Peyer's patch (tissue), 4 donors: ENCODE measurements around the gene FAM184B. TPM values are rescaled to one million over a fixed set of nuclear protein-coding genes. Genes with fewer than 3 reads are reported as not detected.

ENCODE experiments used
- DNase-seq, 3 donors: peaks; one replicate each; pipeline ENCODE4 v3.0.0-alpha.2; 2017 to 2019
- H3K27ac ChIP-seq, 4 donors: fragments of 200-600 bp; sonication (generic); one replicate each; pipeline ENCODE4 v1.5.1; 2016 to 2019
- H3K27me3 ChIP-seq, 2 donors: fragments of 200-600 bp; sonication (generic); one replicate each; pipeline ENCODE4 v1.5.1; 2019
- H3K36me3 ChIP-seq, 3 donors: fragments of 200-600 bp; sonication (generic); one replicate each; pipeline ENCODE4 v1.5.1; 2016 to 2019
- H3K4me1 ChIP-seq, 4 donors: fragments of 200-600 bp; sonication (generic); one replicate each; pipeline ENCODE4 v1.5.1; 2016 to 2019
- H3K4me3 ChIP-seq, 4 donors: fragments of 200-600 bp; sonication (generic); 1 replicate in 3 of 4; 2 replicates in 1 of 4; pipeline ENCODE4 v1.5.1; 2016 to 2019; ENCODE audit warnings: mild to moderate bottlenecking in 1 of 4
- H3K9me3 ChIP-seq, 4 donors: fragments of 200-600 bp; sonication (generic); one replicate each; pipeline ENCODE4 v1.5.1; 2016 to 2019; ENCODE audit warnings: mild to moderate bottlenecking in 1 of 4
- POLR2A ChIP-seq, 2 donors: fragments of 450-650 bp; IDR thresholded peaks; one replicate each; pipeline ENCODE4 v1.5.1; 2017; ENCODE audit warnings: antibody characterized with exemption in 2 of 2, mild to moderate bottlenecking in 2 of 2, moderate library complexity in 2 of 2
- total RNA-seq, 4 donors: library from RNA; depleted of rRNA; stranded (reverse); fragments of >200 nt; gene quantifications; one replicate each; pipeline ENCODE4 v1.1.0, GENCODE V29; 2016
- TF ChIP-seq, protein P1 (sequence below), 6 experiments: fragments of 450-650 bp in 4 of 6; fragments of 200-600 bp in 2 of 6; sonication (generic) in 1 of 6; IDR thresholded peaks; one replicate each; pipeline ENCODE4 v1.5.1; 2017 to 2019; ENCODE audit warnings: antibody characterized with exemption in 6 of 6, mild to moderate bottlenecking in 3 of 6, moderate library complexity in 1 of 6

FAM184B gene
- total RNA-seq, 4 donors from 2014 or later: not detected

DNA sequence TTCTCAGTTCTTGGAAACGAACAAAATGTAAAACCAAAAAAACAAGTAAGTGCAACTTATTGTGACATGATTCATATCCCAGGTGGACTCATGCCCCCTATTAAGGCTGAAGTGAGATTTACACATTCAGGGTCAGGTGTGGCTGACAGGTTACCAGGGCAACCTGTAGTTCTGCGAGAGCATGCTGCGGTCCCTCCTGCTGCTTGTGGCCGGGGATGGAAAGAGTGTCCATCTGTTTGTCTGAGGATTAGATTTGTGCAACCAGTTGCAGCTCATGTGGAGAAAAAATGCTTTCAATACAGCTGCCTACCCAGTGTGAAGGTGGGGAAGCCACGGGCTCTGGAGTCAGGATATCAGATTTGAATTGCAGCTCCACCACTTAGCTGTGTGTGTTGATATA lies 78.8 kb downstream of the FAM184B start:
- Histone ChIP-seq H3K4me1 (no peaks in the 10 kb centered on the region), H3K9me3 (no peaks in the 10 kb centered on the region), H3K4me3 (no peak overlapping the region), H3K36me3 (no peaks in the 10 kb centered on the region), H3K27ac (no peak overlapping the region), H3K27me3 (no peaks in the 10 kb centered on the region)
- TF ChIP-seq, protein P1, sequence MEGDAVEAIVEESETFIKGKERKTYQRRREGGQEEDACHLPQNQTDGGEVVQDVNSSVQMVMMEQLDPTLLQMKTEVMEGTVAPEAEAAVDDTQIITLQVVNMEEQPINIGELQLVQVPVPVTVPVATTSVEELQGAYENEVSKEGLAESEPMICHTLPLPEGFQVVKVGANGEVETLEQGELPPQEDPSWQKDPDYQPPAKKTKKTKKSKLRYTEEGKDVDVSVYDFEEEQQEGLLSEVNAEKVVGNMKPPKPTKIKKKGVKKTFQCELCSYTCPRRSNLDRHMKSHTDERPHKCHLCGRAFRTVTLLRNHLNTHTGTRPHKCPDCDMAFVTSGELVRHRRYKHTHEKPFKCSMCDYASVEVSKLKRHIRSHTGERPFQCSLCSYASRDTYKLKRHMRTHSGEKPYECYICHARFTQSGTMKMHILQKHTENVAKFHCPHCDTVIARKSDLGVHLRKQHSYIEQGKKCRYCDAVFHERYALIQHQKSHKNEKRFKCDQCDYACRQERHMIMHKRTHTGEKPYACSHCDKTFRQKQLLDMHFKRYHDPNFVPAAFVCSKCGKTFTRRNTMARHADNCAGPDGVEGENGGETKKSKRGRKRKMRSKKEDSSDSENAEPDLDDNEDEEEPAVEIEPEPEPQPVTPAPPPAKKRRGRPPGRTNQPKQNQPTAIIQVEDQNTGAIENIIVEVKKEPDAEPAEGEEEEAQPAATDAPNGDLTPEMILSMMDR (IDR thresholded peaks at IDR 0.05): no peak
- no peak for TF ChIP-seq POLR2A (IDR thresholded peaks at IDR 0.05)
- DNase-seq: no peak

DNA sequence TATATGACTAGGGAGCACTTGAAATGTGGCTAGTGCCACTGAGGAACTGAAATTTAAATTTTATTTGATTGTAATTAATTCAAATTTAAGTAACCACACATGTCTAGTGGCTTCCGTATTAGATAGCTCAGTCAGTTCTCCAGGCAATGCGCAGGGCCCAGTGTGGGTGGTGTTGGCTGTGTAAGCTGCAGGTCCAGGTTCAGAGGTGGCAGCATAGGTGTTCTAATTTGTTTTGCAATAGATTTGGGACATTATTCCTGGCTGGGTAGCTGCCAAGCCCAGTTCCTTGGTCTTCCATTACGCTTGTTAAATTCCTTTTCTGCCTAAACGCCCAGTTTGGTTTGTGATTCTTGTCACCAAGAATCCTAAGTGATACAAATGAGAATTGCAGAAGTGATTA lies 79.5 kb downstream of the FAM184B start:
- no peaks in the 10 kb centered on the region for H3K4me1 ChIP-seq
- H3K9me3 ChIP-seq: no peaks in the 10 kb centered on the region
- no peaks in the 10 kb centered on the region for H3K36me3 ChIP-seq
- TF ChIP-seq POLR2A (IDR thresholded peaks at IDR 0.05): no peak
- TF ChIP-seq, protein P1 (IDR thresholded peaks at IDR 0.05): no peak
- H3K27ac ChIP-seq: no peak overlapping the region
- no peak for DNase-seq
- H3K27me3 ChIP-seq: no peaks in the 10 kb centered on the region
- H3K4me3 ChIP-seq: no peak overlapping the region

DNA sequence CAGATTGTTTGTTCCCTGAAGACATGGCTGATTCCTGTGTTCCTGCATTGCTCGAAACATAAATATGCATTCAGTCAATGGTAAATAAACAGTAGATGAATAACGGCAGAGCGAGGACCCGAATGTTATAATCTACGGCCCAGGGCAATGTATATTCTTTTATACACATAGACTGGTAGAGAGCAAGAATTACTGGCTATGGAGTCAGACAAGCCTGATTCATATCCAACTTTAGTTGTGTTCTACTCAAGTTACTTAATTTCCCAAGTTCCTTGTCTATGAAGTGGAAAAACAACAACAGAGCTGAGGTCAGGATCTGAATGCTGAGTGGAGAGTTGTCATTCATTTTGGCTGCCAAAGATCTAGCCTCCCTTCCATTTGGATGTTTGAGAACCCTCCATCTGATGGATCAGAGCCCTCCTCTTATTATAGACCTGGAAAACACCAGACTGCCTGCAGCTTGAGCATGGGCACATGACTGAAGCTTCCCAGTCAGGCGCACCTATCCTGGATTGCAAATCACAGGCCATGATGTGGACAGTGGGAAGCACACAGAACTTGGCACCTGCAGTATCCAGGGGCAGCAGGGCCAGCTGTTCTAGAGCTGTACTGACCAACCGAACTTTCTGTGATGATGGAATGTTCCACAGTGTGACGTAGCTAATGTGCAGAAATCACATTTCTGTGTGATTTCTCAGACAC lies 80.1 kb downstream of the FAM184B start:
- Histone ChIP-seq H3K4me1 (no peaks in the 10 kb centered on the region), H3K27me3 (no peaks in the 10 kb centered on the region), H3K4me3 (no peak overlapping the region), H3K36me3 (no peaks in the 10 kb centered on the region), H3K27ac (no peak overlapping the region), H3K9me3 (no peaks in the 10 kb centered on the region)
- TF ChIP-seq POLR2A (IDR thresholded peaks at IDR 0.05): no peak
- TF ChIP-seq, protein P1 (IDR thresholded peaks at IDR 0.05): no peak
- DNase-seq: no peak

DNA sequence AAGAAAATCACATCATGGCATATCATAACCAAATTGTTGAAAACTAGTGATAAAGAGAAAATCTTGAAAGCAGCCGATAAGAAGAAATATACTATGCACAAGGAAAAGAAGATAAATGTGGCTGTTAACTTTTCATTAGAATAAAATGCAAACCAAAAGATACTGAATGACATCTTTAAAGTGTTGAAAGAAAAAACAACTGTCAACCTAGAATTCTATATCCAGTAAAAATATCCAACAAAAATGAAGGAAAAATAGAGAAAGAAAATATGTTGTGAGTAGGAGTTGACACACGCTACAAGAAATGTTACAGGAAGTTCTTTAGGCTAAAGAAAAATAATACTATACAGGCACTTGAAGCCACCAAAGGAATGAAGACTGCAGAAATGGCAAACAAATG lies 82.0 kb downstream of the FAM184B start:
- Histone ChIP-seq H3K4me1 (no peaks in the 10 kb centered on the region), H3K9me3 (no peaks in the 10 kb centered on the region), H3K27me3 (no peaks in the 10 kb centered on the region), H3K27ac (no peak overlapping the region), H3K36me3 (no peaks in the 10 kb centered on the region), H3K4me3 (no peak overlapping the region)
- TF ChIP-seq POLR2A (IDR thresholded peaks at IDR 0.05): no peak
- TF ChIP-seq, protein P1 (IDR thresholded peaks at IDR 0.05): no peak
- no peak for DNase-seq

DNA sequence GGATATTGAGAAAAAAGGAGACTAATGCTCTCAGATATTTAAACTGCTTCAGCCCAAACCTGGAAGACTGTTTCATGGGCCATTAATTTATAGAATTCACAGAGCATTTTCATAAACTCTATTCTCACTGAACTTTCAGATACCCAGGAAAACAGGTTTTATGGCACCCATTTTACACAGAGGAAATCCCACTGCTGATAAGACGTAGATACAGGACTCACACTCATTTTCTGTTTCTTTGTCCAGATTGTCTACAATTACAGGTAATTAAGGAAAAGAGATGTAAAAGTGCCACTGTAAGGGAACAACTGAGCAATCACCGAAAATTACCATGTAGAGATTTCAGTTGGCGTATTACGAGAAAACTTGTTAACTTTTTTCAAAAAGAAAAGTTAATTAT lies 83.3 kb downstream of the FAM184B start:
- H3K27me3 ChIP-seq: no peaks in the 10 kb centered on the region

More for the DNA sequence above, 83.3 kb downstream of the FAM184B start:
- H3K27ac ChIP-seq: no peak overlapping the region
- H3K9me3 ChIP-seq: no peaks in the 10 kb centered on the region
- H3K4me3 ChIP-seq: no peak overlapping the region
- no peaks in the 10 kb centered on the region for H3K36me3 ChIP-seq
- no peak for TF ChIP-seq POLR2A (IDR thresholded peaks at IDR 0.05)
- TF ChIP-seq, protein P1 (IDR thresholded peaks at IDR 0.05): no peak
- no peaks in the 10 kb centered on the region for H3K4me1 ChIP-seq
- no peak for DNase-seq
